GM12878 (cell line): Measurements from ENCODE around the gene EFNA3. TPM values are rescaled to one million over a fixed set of nuclear protein-coding genes. Genes with fewer than 3 reads are reported as not detected.

Experiments used
- ATAC-seq: fragments of 200-7000 bp; cut with Tn5 transposase; 3 replicates; pipeline ENCODE4 v1.9.1; 2020; ENCODE audit warnings: mild to moderate bottlenecking, moderate library complexity
- BruUV-seq: library from RNA; stranded (reverse); fragments of 400-500 nt; replicated peaks from 2 replicates; lab custom pipeline; 2021; lab: Mats Ljungman, UMichigan
- CTCF ChIA-PET: fragments of 300-600 bp; sonication (Branson Sonifier 250); formaldehyde crosslinking; extraction: SDS; loops from one replicate; lab custom pipeline; 2021; ENCODE audit warnings: inconsistent platforms; lab: Yijun Ruan, JAX
- POLR2A ChIA-PET: fragments of 350-600 bp; formaldehyde crosslinking; extraction: SDS; loops from one replicate; lab custom pipeline; 2021; ENCODE audit warnings: inconsistent platforms; lab: Charles Lee
- RAD21 ChIA-PET: fragments of 300-600 bp; sonication (Branson Sonifier 250); formaldehyde crosslinking; loops from one replicate; lab custom pipeline; 2023; ENCODE audit warnings: antibody characterized with exemption; ENCODE audit not compliant: unreplicated experiment; lab: Charles Lee
- SMC1A ChIA-PET: fragments of 300-600 bp; sonication (Branson Sonifier 250); formaldehyde crosslinking; loops from one replicate; lab custom pipeline; 2023; ENCODE audit not compliant: unreplicated experiment, uncharacterized antibody; lab: Charles Lee
- DNase-seq: peaks from one replicate; pipeline ENCODE4 v3.0.0-alpha.2; 2011; ENCODE audit warnings: low read depth, low spot score
- FAIRE-seq: peaks from 3 replicates; lab custom pipeline; 2011; peaks lifted over from hg19 to GRCh38; lab: Jason Lieb, UNC
- H2AFZ ChIP-seq: 2 replicates; pipeline ENCODE4 v1.6.0; 2011; ENCODE audit warnings: low read depth, low read length, control low read depth; ENCODE audit not compliant: control insufficient read depth
- H3K27ac ChIP-seq: 2 replicates; pipeline ENCODE4 v1.5.1; 2011; ENCODE audit warnings: control low read depth; ENCODE audit not compliant: control insufficient read depth, insufficient read depth
- H3K27me3 ChIP-seq, 2 experiments: replicated peaks in 1 of 2; 2 replicates each; pipeline versions ENCODE4 v1.6.0 to v1.6.1; 2011; ENCODE audit warnings: low read length in 1 of 2; ENCODE audit not compliant: control insufficient read depth in 2 of 2, insufficient read depth in 2 of 2
- H3K36me3 ChIP-seq, 2 experiments: 2 replicates each; pipeline ENCODE4 v1.5.1; 2011; ENCODE audit warnings: low read length in 1 of 2; ENCODE audit not compliant: control insufficient read depth in 2 of 2, insufficient read depth in 2 of 2
- H3K4me1 ChIP-seq: 2 replicates; pipeline ENCODE4 v1.6.1; 2011; ENCODE audit warnings: mild to moderate bottlenecking, low read length, moderate library complexity, mixed read lengths; ENCODE audit not compliant: control insufficient read depth, insufficient read depth
- H3K4me2 ChIP-seq: 2 replicates; pipeline ENCODE4 v1.6.0; 2011; ENCODE audit warnings: control low read depth; ENCODE audit not compliant: control insufficient read depth, insufficient read depth
- H3K4me3 ChIP-seq: fragments of 200-600 bp; sonication (generic); 2 replicates; pipeline ENCODE4 v1.5.1; 2016
- H3K79me2 ChIP-seq: 2 replicates; pipeline ENCODE4 v1.6.0; 2011; ENCODE audit warnings: low read length; ENCODE audit not compliant: control insufficient read depth, insufficient read depth
- H3K9ac ChIP-seq: 2 replicates; pipeline ENCODE4 v1.8.0; 2011; ENCODE audit warnings: low read length, control low read depth, mixed read lengths; ENCODE audit not compliant: control insufficient read depth, insufficient read depth
- H3K9me3 ChIP-seq: replicated peaks from 3 replicates; pipeline ENCODE4 v1.5.1; 2011; ENCODE audit warnings: mild to moderate bottlenecking, low read length; ENCODE audit not compliant: control insufficient read depth, insufficient read depth
- H4K20me1 ChIP-seq: 2 replicates; pipeline ENCODE4 v1.6.0; 2011; ENCODE audit not compliant: control insufficient read depth, insufficient read depth
- CHD2 ChIP-seq: IDR thresholded peaks from 2 replicates; pipeline ENCODE4 v1.6.1; 2011; ENCODE audit warnings: low read depth, low read length, improper control_type of control experiment, borderline replicate concordance
- E2F8 ChIP-seq: fragments of 450-650 bp; IDR thresholded peaks from 2 replicates; pipeline ENCODE4 v1.6.1; 2018; ENCODE audit warnings: mild to moderate bottlenecking, low read depth, moderate library complexity; ENCODE audit not compliant: partially characterized antibody
- FOS ChIP-seq: IDR thresholded peaks from 3 replicates; pipeline ENCODE4 v1.6.1; 2011; ENCODE audit warnings: borderline replicate concordance; ENCODE audit not compliant: insufficient read length; ENCODE audit errors: extremely low read depth
- HDGF ChIP-seq: fragments of 450-650 bp; IDR thresholded peaks from 2 replicates; pipeline ENCODE4 v1.6.1; 2016; ENCODE audit warnings: antibody characterized with exemption
- WGBS: methylation state at CpG from one replicate; pipeline ENCODE4 v1.1.6; 2016; ENCODE audit warnings: low lambda C conversion rate; ENCODE audit not compliant: insufficient replicate concordance, insufficient coverage; ENCODE audit errors: missing lambda C conversion rate; 5-methylcytosine and 5-hydroxymethylcytosine counted together
- in situ Hi-C: fragments of 300-500 bp; cut with MboI; formaldehyde crosslinking; loops from 9 replicates; pipeline ENCODE4 v1.14.3; 2018; ENCODE audit warnings: mixed read lengths
- intact Hi-C: fragments of 100-400 bp; cut with micrococcal nuclease; formaldehyde crosslinking; loops from one replicate; pipeline ENCODE4 v1.14.2; 2022; ENCODE audit not compliant: unreplicated experiment
- polyA plus RNA-seq, 11 experiments: library from polyadenylated mRNA; depleted of rRNA in 4 of 11; unstranded in 6 of 11; stranded (reverse) in 5 of 11; fragments of >200 nt; fragmentation: Nextera tagmentation in 4 of 11; fragmentation: Illumina TruSeq in 1 of 11; extraction: Ambion mirVana in 4 of 11; extraction: Trizol in 1 of 11; gene quantifications; 1 replicate in 1 of 11; 2 replicates in 10 of 11; pipeline versions ENCODE4 v1.2.1 to v1.2.3, GENCODE V29; 2011 to 2016; ENCODE audit warnings: inconsistent platforms in 2 of 11, missing spikeins in 2 of 11, low read depth in 1 of 11
- total RNA-seq, 4 experiments: library from RNA; depleted of rRNA in 3 of 4; stranded (reverse); fragments of >200 nt in 3 of 4; fragmentation: Illumina TruSeq in 1 of 4; extraction: Trizol in 1 of 4; gene quantifications; 2 replicates each; pipeline versions ENCODE4 v1.2.1 to v1.2.3, GENCODE V29; 2013 to 2021
- TF ChIP-seq, protein P1 (sequence below): IDR thresholded peaks from 2 replicates; pipeline ENCODE4 v1.6.1; 2012; ENCODE audit warnings: low read depth, low read length, improper control_type of control experiment
- TF ChIP-seq, protein P2 (sequence below): IDR thresholded peaks from 2 replicates; pipeline ENCODE4 v1.6.1; 2012; ENCODE audit warnings: improper control_type of control experiment, low read depth, low read length; ENCODE audit not compliant: insufficient replicate concordance

EFNA3 gene
- total and polyA plus RNA-seq, 10 of the 15 experiments (the other 5 are each of a cell fraction or from before 2014, with no cell fraction given): 0.08 to 5.4 (median 1.1) TPM

DNA sequence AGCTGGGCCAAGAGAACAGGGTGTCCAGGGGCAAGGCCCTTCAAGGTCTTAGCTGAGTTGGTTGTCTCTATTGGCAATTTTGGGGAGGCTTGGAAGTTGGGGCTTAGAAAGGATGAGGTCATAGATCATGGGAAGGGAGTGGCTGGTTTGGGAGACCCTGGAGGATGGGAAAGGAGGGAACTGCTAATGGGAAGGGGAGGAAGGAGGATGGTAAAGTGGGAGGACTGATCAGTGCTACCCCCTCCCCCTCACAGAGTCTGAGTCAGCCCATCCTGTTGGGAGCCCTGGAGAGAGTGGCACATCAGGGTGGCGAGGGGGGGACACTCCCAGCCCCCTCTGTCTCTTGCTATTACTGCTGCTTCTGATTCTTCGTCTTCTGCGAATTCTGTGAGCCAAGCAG is 10.0 kb upstream of the EFNA3 start:
- no peaks in the 10 kb centered on the region for H3K27me3 ChIP-seq
- in situ Hi-C loops (no loop called here), intact Hi-C loops (no loop called here)
- peaks cover 10% of the 10 kb centered on the region for H3K4me1 ChIP-seq
- SMC1A ChIA-PET: no interaction called here
- TF ChIP-seq FOS: no peak
- RAD21 ChIA-PET: no interaction called here
- H3K4me2 ChIP-seq: no peak overlapping the region
- H3K9me3 ChIP-seq: no peaks in the 10 kb centered on the region
- no peak overlapping the region for H3K27ac ChIP-seq
- H3K79me2 ChIP-seq: no peaks in the 10 kb centered on the region
- H2AFZ ChIP-seq: no peak overlapping the region
- DNase-seq (no peak), ATAC-seq (no peak), FAIRE-seq (no peak)
- H3K36me3 ChIP-seq: no peaks in the 10 kb centered on the region; a peak in 2 of 4 replicates
- no TSS peak for BruUV-seq
- no peak overlapping the region for H3K9ac ChIP-seq
- CTCF ChIA-PET: interaction anchor here (0.7 to 15.5 kb wide), 4 partner anchors 10 to 138 kb away, joined by 3 to 195 read pairs (median 4); partner anchors contain the start of gene EFNA3
- POLR2A ChIA-PET: no interaction called here
- 78% methylated on average over 3 of the region's 3 CpGs for WGBS
- no peak overlapping the region for H3K4me3 ChIP-seq
- no peaks in the 10 kb centered on the region for H4K20me1 ChIP-seq

DNA sequence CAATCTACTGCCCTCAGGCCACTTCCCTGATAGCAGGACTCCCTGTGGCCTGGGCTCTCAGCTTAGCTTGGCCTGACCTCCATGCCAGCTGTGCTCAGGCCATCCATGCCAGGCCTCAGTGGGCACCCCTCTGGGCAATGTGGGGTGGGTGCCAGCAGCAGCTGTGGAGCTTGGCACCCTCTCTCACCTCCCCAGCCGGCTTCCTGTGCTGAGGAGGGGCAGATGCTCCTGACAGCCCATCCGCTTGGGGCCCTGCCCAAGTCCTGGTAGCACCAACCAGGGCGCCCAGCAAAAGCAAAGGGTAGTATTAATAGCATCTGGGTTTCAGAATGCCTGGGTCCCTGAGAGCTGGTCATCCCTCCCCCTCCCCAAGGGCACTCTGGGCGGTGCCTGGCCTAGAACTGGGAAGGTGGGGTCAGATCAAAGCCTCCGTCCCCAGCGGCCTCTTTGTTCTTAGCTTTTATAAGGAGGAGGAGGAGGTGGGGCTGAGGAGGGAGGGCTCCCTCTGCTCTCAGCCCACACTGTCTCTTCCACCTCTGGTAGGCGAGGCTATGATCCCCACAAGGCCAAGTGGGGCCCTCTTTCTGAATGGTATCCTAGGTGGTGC is 9.0 kb upstream of the EFNA3 start:
- WGBS: 78% methylated on average over 7 of the region's 7 CpGs
- H3K4me1 ChIP-seq: peaks cover 10% of the 10 kb centered on the region
- no peaks in the 10 kb centered on the region for H3K9me3 ChIP-seq
- DNase-seq (no peak), FAIRE-seq (no peak), ATAC-seq (no peak)
- H3K36me3 ChIP-seq: no peaks in the 10 kb centered on the region; a peak in 2 of 4 replicates
- no peak overlapping the region for H2AFZ ChIP-seq
- no TSS peak for BruUV-seq
- no peak overlapping the region for H3K27ac ChIP-seq
- SMC1A ChIA-PET: interaction anchor here (1.4 kb wide), 1 partner anchor 8 kb away, joined by 3 read pairs; no protein-coding TSS in a partner anchor
- RAD21 ChIA-PET: no interaction called here
- in situ Hi-C loops (no loop called here), intact Hi-C loops (no loop called here)
- CTCF ChIA-PET: interaction anchor here (2.0 to 3.6 kb wide), 2 partner anchors 15 to 22 kb away, joined by 7 to 23 read pairs; no protein-coding TSS in a partner anchor
- H3K27me3 ChIP-seq: no peaks in the 10 kb centered on the region
- POLR2A ChIA-PET: no interaction called here
- H3K4me3 ChIP-seq: no peak overlapping the region
- no peaks in the 10 kb centered on the region for H3K79me2 ChIP-seq
- no peaks in the 10 kb centered on the region for H4K20me1 ChIP-seq
- no peak overlapping the region for H3K9ac ChIP-seq
- H3K4me2 ChIP-seq: no peak overlapping the region
- TF ChIP-seq HDGF (no peak), CHD2 (no peak), E2F8 (no peak)
- TF ChIP-seq, protein P1, sequence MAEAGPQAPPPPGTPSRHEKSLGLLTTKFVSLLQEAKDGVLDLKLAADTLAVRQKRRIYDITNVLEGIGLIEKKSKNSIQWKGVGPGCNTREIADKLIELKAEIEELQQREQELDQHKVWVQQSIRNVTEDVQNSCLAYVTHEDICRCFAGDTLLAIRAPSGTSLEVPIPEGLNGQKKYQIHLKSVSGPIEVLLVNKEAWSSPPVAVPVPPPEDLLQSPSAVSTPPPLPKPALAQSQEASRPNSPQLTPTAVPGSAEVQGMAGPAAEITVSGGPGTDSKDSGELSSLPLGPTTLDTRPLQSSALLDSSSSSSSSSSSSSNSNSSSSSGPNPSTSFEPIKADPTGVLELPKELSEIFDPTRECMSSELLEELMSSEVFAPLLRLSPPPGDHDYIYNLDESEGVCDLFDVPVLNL: no peak
- TF ChIP-seq, protein P2, sequence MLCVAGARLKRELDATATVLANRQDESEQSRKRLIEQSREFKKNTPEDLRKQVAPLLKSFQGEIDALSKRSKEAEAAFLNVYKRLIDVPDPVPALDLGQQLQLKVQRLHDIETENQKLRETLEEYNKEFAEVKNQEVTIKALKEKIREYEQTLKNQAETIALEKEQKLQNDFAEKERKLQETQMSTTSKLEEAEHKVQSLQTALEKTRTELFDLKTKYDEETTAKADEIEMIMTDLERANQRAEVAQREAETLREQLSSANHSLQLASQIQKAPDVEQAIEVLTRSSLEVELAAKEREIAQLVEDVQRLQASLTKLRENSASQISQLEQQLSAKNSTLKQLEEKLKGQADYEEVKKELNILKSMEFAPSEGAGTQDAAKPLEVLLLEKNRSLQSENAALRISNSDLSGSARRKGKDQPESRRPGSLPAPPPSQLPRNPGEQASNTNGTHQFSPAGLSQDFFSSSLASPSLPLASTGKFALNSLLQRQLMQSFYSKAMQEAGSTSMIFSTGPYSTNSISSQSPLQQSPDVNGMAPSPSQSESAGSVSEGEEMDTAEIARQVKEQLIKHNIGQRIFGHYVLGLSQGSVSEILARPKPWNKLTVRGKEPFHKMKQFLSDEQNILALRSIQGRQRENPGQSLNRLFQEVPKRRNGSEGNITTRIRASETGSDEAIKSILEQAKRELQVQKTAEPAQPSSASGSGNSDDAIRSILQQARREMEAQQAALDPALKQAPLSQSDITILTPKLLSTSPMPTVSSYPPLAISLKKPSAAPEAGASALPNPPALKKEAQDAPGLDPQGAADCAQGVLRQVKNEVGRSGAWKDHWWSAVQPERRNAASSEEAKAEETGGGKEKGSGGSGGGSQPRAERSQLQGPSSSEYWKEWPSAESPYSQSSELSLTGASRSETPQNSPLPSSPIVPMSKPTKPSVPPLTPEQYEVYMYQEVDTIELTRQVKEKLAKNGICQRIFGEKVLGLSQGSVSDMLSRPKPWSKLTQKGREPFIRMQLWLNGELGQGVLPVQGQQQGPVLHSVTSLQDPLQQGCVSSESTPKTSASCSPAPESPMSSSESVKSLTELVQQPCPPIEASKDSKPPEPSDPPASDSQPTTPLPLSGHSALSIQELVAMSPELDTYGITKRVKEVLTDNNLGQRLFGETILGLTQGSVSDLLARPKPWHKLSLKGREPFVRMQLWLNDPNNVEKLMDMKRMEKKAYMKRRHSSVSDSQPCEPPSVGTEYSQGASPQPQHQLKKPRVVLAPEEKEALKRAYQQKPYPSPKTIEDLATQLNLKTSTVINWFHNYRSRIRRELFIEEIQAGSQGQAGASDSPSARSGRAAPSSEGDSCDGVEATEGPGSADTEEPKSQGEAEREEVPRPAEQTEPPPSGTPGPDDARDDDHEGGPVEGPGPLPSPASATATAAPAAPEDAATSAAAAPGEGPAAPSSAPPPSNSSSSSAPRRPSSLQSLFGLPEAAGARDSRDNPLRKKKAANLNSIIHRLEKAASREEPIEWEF: no peak
